Endometrium (tissue), 2 donors: ENCODE data around the gene KCNQ1.

Experiments
- FAIRE-seq: peaks from 2 replicates; lab custom pipeline; 2012; peaks lifted over from hg19 to GRCh38; lab: Jason Lieb, UNC
- donor health status: control.
- donor health status: control.

The KCNQ1 gene

DNA sequence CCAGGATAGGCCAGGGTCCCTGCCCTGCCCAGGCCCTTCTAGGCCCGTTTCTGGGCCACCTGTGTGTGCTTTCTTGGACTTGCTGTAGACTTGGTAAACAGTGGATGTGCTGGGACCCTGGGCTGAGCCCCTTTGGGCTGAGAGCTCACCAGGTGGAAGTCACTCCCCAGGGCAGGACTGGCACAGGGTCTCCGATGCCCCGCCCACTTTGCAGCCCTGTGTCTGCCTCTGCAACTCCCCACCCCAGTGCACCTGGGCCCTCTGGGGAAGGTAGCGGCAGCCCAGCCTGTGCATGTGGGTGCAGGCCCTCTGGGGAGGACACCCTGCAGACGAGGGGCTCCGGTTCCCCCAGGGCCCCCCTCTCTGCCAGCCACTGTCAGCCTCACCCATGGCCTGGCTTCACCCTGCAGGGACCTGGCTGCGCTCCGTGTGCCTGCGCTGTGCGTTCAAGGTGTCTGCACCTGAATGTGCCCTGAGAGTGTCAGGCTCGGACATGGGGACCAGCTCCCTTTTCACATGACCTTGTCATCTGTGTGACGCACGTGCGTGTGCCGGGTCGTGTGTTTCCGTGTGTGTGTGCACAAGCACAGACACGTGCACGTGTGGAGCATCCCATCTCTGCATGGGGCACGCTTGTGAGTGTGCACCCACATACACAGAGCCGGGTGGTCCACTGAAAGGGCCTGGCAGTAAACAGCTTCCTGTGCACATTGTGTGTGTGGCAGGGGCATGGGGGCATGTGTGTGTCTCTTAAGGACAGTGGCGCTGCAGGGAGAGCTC, 136.5 kb downstream of the KCNQ1 start:
- no peak for FAIRE-seq

DNA sequence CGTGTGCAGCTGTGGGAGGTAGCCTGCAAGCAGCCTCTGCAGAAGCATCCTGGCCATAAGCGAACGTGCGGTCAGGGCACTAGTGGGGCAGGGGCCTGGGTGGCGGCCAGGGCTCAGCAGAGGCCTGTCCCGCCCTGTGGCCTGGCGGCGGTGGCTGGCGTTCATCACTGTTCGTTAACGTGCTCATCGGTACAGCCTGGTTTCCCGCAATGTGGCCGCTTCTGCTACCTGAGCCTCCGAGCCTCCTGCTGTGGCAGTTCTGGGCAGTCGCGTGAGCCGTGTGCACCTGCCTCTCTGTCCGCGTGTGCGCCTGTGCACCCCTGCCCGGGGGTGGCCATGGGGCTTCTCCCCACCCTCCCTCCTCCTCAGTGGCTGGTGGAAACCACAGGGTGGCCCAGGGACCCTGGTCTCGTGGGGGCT, 137.1 kb downstream of the KCNQ1 start:
- no peak for FAIRE-seq

GRCh38 chr11:2582351-2582945, 137.6 kb downstream of the KCNQ1 start:
- no peak for FAIRE-seq

DNA sequence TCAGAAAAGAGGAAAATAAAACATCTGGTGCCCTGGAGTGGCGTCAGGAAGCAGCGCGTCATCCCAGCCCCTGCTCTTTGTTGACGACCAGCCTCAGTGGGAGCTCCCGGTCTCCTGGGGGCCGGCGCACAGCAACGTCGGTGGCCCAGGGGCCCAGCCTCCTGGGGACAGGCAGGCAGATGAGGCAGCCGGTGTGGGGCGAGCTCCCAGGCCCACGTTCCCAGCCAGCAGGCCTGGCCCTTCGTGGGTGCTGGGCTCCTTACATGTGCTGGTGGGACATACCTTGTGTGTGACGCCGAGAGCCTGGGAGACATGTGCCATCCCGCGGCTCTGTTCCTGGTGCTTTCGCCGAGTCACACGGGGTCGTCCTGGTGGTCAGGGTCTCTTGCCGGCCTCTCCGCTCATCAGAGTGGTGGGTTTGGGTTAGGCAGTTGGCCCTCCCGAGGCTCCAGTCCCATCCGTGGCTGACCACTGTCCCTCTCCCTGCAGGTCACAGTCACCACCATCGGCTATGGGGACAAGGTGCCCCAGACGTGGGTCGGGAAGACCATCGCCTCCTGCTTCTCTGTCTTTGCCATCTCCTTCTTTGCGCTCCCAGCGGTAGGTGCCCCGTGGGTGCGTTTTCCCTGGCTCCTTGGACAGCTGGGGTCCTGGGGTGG, 138.3 kb downstream of the KCNQ1 start:
- no peak for FAIRE-seq

DNA sequence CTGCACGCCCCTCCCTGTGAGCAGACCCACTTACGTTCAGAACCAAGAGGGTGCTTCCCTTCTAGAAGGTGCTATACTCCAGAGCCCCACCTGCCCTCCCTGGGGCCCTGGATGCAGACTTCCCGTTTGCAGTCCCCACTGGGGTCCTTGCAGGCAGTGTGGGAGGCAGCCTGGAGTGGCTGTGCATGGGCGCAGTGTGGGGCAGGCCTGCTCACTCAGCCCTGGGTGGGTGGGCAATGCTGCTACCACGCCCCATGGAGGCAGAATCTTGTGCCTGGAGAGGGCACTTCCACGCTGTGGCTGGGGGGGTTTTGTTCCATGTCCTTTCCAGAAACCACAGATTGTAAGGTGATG, 138.8 kb downstream of the KCNQ1 start:
- FAIRE-seq, result no peak

- FAIRE-seq, result no peak
These were observed 139.6 kb downstream of the KCNQ1 start for GRCh38 chr11:2584434-2584811.

- FAIRE-seq, result no peak
These were observed 140.2 kb downstream of the KCNQ1 start for GRCh38 chr11:2584812-2585565.

DNA sequence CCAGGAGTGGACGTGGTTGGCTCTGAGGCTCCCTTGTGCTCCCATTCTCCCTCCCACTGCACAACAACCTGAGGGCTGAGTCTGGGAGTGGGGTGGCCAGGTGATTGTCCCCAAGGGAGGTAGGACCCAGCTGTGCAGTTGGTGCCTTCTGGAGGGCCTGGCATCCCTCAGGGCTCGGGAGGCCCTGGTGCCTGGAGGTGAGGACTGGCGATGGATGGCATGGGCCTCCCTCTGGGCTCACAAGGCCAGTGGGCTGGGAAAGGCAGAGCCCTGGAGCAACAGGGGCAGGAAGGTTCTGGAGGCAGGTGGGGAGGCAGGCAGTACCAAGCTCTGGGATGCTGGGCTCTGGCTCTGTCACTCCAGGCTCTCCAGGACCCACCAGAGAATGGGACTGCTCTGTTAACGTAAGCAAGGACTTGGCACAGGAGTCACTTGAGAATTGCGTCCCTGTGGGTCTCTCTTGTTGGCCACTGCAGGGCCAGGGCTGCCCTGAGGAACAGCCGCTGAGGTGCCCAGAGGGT, 140.8 kb downstream of the KCNQ1 start:
- no peak for FAIRE-seq

DNA sequence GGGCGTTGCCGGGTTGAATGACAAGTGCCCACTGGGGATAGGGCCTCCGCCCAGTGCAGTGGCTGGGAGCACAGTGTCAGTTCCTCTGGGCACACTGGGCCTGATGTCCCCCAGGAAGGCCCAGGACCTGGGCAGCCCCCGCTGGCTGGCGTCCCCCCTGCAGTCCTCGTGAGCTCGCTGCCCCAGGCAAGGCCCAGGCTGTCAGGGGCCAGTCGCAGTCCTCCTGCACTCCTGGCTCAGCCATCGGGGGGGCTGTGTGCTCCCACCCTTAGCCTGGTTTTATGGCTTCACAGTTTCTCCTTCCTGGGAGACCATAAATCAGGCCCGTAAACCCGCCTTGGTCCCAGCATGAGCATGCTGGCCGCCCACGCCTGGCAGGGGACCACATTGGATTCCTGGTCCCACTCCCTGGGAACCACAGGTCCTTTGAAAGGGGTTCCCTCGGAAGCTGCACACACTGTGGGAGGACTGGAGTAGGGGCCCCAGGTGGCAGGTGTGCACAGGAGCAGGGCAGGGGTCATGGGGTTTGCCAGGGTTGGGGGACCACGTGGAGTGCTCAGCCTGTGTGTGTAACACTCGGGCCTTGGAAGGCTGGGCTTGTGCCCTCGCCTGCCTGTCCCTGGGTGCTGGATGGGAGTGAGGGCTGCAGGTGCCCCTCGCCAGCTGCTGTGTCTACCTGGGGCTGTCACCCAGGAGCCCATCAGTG, 141.4 kb downstream of the KCNQ1 start:
- no peak for FAIRE-seq

GRCh38 chr11:2586793-2587131, 142.0 kb downstream of the KCNQ1 start:
- no peak for FAIRE-seq

DNA sequence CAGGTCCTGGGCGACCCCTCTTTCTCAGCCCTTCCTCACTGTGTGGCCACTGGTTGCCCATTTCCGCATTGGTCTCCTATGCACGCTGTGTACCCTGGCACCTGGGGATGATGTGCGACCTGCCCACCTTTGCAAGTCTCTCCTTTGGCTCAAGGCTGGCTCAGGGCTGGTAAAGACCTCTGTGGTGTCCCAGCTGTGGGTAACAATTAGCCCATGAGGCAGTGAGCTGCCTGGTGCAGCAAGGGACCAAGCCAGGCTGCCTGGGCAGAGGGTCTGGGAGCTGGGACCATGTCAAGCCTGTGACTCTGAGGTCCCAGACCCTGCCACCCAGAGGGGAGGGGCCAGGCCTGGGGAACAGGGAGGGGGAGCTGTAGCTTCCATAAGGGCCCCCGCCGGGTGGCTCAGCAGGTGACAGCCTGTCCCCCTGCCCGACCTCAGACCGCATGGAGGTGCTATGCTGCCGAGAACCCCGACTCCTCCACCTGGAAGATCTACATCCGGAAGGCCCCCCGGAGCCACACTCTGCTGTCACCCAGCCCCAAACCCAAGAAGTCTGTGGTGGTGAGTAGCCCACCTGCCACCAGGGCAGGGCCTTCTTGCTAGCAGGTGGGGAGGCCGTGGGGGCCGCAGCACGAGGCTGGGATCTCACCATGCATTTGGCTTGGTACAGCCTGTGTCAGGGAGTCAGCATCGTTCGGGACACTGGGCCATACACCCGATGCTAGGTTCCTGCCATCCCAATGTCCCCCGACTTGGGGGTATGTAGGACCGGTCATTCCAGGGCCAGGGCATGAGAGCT, 142.5 kb downstream of the KCNQ1 start:
- no peak for FAIRE-seq

DNA sequence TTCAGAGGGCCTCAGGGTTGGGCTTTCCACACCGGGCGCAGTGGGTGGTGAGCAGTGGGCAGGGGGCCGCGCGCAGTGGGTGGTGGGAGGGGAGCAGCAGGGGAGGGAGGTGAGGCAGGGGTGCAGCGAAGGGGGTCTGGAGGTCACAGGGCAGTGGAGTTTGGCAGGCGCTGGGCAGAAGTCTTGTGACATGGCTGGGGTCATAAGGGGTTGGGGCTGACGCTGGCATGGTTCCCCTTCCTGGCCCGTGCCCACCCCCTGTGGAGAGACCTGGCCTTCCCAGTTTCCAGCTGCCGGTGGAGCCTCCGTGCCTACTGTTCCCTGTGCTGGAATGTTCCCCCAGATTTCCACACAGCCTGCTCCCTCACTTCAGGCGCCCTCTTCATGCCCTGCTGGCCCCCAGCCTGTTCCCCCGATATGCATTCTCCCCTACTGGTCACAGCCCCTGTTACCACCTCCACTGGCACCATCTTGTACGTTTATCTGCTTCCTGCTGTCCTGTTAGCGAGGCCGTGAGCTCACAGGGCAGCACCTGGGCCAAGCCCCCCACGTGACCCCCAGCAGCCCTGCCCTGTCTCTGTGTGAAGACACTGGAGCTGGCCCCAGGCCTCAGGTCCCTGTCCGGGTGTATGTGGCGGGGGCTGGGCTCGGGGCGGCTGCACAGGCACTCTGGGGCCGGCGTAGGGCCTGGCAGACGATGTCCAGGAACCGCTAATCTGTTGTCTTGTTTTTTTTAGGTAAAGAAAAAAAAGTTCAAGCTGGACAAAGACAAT, 143.4 kb downstream of the KCNQ1 start:
- no peak for FAIRE-seq

GRCh38 chr11:2588809-2589537, 144.2 kb downstream of the KCNQ1 start:
- FAIRE-seq, result no peak

DNA sequence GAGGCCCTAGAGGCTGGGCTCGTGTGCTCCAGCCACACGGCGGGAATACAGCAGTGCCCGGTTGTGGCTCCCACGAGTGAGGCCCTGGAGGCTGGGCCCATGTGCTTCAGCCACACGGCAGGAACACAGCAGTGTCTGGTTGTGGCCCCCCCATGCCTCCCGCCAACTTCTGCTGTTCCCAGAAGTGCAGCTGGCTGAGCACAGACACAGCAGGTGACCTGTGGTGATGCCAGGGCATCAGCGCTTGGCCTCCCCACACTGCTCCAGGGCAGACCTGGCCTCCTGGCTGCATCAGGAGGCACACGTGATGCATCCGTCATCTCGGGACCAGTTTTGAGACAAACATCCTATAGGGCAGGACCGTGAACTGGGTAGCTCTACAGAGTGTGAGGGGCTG, 144.7 kb downstream of the KCNQ1 start:
- FAIRE-seq, result no peak

- FAIRE-seq, result no peak
These were observed 145.5 kb downstream of the KCNQ1 start for GRCh38 chr11:2590131-2590964.

DNA sequence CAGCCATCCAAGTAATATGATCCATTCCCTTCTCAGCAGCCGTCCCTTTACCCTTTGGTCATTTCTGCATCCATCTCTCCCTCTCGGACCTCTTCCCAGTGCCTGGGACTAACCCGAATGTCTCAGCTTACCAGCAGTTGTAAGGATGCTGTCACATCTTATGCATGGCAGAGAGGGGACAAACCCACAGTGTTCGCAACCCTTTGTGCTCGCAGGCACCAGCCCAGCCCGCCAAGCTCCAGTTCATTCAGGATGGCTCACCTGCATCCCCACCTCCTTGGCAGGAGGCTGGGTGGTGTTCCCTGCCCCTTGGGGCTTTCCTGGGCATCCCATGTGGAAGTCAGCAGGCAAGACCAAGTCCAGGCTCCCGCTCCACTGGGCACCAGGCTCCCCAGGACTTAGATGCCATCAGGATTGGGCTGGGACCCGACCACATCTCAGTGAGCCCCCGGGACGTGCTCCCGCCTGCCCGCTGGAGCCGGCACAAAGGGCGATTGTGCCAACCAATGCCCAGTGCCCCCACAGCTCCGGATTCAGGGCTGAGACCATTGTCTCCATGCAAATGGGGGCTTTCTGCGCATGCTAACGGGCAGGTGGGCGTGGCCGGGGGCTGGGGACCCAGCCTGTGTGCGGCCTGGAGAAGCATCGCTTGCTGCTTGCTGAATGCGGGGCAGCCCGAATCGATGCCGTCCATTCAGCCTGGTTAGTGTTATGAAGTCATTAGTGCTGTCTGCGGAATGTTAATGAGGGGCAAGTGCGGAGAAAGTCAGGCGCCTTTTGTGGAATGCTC, 146.4 kb downstream of the KCNQ1 start:
- FAIRE-seq, result no peak

DNA sequence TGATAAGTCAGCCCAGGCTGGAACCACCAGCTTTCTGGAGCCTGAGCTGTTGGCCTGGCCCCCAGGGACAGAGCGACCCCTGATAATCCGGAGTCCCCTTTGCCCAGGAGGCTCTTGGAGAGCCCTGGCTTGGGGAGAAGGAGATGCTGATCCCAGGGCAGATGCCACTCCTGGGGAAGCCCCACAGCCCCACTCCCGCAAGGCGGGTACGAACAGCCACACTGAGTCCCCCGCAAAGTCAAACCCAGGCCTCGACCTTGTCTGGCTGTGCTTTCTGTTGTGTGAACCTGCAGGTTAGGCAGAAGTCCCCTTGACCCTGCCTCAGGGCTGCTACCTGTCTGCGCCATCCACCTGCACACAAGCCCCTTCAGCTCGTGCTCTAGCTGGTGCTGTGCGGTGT, 147.0 kb downstream of the KCNQ1 start:
- no peak for FAIRE-seq
